Jurkat, Clone E6-1 (cell line): Measurements from ENCODE around the gene KLK12.

Source experiments
- DNase-seq: peaks from one replicate; pipeline ENCODE4 v3.0.0-alpha.2; 2011; ENCODE audit warnings: low read depth, low spot score
- H3K4me3 ChIP-seq: 2 replicates; pipeline ENCODE4 v1.5.1; 2011; ENCODE audit warnings: mild to moderate bottlenecking, low read length, control low read depth, moderate library complexity

The KLK12 gene

GRCh38 chr19:51060336-51060735, 25.5 kb upstream of the KLK12 start:
- H3K4me3 ChIP-seq = no peak overlapping the region
- no peak for DNase-seq

GRCh38 chr19:51059715-51060114, 24.9 kb upstream of the KLK12 start:
- H3K4me3 ChIP-seq = no peak overlapping the region
- no peak for DNase-seq

DNA sequence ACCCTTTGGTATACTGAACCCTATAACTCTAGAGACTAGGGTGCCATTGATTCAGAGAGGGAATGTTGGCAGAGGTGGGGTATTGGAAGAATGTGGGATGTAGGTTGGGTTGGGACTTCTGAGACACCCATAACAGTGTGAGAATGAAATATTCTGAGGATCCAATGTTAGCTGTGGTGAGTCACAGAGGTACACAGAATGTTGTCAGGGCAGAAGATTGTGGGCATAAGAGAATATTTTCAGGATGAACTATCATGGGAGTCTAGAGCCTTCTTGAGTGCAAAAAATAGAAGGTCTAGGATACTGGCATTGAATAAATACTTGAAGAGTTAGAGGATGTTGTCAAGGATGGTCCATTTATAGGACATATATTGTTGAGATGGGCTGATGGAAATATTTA, 21.1 kb upstream of the KLK12 start:
- DNase-seq = no peak
- H3K4me3 ChIP-seq = no peak overlapping the region

GRCh38 chr19:51047031-51047335, 12.2 kb upstream of the KLK12 start:
- no peak for DNase-seq
- H3K4me3 ChIP-seq = no peak overlapping the region

- no peak for DNase-seq
- H3K4me3 ChIP-seq = no peak overlapping the region
Observed at GRCh38 chr19:51044327-51044726, 9.5 kb upstream of the KLK12 start.

DNA sequence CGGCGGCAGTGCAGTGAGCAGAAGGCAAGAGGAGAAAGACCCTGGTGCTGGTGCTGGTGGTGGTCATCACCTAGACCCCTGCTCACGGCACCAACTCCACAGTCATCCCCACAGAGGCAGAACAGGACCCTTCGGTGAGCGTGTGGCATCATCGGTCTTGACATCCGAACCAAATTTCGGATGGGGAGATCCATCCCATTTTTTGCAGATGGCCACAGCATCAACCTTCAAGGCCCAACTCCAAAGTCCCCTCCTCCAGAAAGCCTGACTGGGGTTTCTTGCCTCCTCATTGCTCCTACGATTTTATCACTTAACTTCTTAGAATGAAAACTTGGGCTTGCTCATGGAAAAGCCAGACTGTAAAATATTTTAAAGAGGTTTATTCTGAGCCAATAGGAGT, 8.7 kb upstream of the KLK12 start:
- no peak overlapping the region for H3K4me3 ChIP-seq
- DNase-seq = no peak

- H3K4me3 ChIP-seq = no peak overlapping the region
- DNase-seq = peak; percentile 49
Observed at GRCh38 chr19:51040151-51040550, 5.3 kb upstream of the KLK12 start.

DNA sequence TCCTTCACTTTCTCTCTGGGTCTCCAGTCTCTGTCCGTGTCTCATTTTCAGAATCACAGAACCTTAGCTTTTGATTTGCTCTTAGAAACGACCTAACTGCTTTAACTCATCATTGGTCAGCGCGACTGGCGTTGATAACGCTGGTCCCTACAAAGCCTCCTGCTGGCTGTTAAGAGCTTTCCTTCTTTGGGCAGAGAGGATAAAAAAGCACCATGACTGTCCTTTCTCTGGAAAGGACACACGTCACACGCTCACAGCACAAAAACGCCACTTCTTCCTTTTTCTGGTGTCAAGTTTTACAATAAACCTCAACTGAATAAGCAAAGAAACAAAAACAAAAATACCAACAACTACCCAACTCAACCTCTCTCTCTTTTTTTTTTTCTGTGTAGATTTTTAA, 1.7 kb upstream of the KLK12 start:
- no peak overlapping the region for H3K4me3 ChIP-seq
- DNase-seq = no peak

DNA sequence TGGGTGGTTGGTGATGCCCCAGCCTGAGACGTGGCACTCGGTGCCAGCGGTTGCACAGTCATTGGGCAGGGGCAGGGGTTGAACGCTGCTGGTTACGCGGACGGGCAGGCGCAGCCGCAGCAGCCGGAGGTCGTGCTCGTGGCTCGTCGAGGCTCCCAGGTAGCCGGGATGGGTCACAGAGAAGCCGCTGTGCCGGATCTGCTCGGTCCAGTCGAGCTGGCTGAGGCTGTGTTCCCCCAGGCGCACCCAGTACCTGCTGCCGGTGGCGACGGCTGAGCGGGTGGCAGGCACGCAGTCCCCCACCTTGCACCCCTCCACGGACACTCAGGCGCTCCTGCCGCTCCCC, 2.9 kb downstream of the KLK12 start:
- DNase-seq = no peak
- H3K4me3 ChIP-seq = no peak overlapping the region

DNA sequence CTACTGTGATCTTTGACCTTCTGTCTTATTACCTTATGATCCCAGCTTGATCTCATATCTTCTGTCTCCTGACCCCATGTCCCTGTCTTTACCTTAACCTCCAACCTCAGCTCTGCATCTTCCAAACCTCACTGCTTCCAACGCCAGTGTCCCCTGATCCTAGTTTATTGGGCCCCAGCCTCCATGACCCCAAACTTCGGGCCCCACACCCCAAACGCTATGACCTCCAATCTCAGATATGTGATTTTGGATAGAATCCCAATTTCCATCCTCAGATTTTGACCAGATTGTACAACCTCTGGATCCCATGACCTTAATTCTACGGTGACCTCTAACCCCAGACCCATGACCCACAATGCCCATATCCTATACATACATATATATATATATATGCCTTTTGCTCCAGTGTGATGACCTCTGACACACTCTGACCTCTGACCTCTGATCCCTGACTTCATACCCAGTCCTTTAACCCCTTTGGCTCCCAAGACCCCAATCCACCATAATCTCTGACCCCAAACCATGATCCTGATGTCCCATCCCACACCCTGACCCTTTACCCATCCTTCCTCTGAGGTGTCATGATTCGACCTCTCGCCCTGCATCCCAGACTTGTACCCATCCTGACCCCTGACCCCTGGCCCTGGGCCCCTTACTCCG, 3.5 kb downstream of the KLK12 start:
- H3K4me3 ChIP-seq = no peak overlapping the region
- no peak for DNase-seq

- no peak overlapping the region for H3K4me3 ChIP-seq
- DNase-seq = no peak
Observed at GRCh38 chr19:51030631-51031030, 4.2 kb downstream of the KLK12 start.

DNA sequence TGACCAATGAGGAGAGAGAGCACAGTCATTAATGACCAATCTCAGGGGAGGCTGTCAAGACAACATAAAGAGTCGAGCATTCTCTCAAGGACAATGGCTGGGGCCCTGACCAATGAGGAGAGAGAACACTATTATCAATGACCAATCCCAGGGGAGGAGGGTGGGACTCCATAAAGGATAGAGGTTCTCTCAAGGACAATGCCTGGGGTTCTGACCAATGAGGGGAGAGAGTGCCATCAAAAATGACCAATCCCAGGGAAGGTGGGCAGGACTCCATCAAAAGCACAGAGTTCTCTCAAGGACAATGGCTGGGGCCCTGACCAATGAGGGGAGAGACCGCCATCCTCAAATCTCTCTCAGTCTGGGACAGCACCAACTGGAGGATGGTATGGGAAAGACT, 5.1 kb downstream of the KLK12 start:
- no peak overlapping the region for H3K4me3 ChIP-seq
- peak; percentile 9 for DNase-seq

- no peak for DNase-seq
- H3K4me3 ChIP-seq = no peak overlapping the region
Observed at GRCh38 chr19:51027873-51028272, 6.9 kb downstream of the KLK12 start.

DNA sequence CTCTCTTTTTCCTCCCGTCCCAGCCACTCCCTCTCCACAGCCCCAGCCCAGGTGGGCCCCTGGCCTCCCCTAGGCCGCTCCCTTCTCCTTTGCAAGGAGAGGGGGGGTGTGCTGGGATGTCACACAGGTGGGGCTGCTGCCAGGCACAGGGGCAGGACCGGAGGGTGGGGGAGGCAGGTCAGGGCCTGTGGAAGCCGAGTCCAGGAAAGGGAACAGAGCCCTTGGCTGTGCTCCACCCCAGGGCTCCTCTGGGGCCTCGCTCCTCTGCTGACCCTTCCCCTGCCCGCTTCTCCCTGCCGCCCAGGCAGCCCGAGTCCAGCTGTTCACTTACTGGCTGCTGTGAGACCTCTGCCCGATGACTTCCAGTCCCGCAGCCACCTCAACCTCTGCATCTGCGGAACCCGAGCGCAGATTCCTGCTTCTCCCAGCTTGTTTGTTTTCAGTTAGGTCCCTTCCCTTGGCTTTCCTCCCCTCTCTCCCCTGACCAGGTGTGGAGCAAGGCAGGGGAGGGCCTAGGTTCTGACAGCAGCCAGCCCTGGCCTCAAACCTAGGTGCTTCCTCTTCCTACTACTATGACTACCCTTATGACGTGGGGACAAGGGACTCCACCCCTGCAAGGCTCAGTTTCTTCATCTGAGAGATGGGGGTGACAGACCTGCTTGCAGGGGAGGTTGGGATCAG, 7.5 kb downstream of the KLK12 start:
- no peak for DNase-seq
- no peak overlapping the region for H3K4me3 ChIP-seq

- DNase-seq = no peak
- no peak within 1 kb of the TSS for H3K4me3 ChIP-seq
Observed at GRCh38 chr19:51026554-51026831, 8.3 kb downstream of the KLK12 start, which contains the start of gene KLK11. Gene KLK11, minus strand, starts transcription at chr19:51026616. Its CDS starts 985 bp downstream, at chr19:51025631.

DNA sequence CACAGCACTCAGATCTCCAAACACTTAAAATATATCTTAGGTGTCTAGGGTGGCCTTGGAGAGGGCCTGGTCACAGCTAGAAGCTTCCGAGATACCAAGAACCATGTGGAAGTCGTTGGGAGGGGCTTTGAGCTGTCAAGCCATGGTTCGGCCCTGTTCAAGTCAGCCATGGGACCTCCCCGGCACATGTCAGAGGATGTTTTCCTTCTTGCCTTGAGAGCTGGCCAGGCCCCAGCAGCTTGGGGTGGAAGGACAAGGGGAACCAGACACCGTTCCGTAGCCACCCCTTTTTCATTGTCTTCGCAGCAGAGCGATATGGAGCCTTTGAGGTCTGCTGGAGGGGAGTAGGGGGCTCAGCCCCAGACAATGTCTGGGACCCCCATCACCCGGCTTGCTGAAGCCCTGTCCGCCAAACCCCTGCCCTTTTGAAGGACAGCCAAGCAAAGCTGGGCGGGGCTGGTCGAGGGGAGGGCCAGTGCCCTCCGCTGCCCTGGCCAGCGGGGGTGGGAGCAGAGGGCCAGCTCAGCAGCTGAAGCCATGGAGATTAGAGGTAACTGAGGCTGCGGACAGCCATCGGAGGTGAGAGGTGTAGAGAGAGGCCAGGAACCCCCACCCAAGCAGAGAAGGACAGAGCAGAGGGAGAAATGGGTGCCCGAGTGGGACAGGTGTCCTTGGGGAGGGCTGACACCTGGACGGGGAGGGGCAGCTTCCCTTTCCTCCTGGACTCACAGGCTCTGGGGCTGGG, 8.8 kb downstream of the KLK12 start:
- DNase-seq = no peak
- no peak overlapping the region for H3K4me3 ChIP-seq

DNA sequence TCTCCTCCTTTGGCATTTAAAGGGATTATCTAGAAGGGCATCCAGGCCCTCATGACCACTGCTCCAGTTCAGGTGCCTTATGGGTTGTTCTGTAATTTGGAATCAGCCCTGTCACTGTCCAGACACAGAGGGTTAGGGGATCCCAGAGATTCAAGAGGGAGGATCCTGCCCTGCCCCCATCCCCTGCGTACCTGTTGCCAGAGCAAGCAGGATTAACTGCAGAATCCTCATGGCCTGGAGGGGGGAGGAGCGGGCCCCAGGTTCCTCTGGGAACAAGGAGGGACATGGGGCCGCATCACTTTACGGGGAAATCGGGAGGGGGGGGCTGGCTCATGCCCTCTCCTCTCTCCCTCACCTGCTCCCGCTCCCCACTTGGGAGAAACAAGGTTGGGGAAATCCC, 9.4 kb downstream of the KLK12 start:
- H3K4me3 ChIP-seq = no peak overlapping the region
- DNase-seq = no peak

DNA sequence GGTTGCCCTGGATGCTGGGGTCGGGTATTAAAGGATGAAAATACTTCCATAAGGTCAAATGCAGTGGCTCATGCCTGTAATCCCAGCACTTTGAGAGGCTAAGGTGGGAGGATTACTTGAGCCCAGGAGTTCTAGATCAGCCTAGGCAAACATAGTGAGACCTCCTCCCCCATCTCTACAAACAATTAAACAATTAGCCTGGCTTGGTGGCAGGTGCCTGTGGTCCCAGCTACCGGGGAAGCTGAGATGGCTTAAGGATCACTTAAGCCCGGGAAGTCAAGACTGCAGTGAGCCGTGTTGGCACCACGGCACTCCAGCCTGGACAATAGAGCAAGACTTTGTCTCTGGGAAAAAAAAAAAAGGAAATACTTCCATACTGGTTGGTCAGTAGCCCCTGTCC, 9.9 kb downstream of the KLK12 start:
- DNase-seq = no peak
- H3K4me3 ChIP-seq = no peak overlapping the region

- DNase-seq = no peak
- H3K4me3 ChIP-seq = no peak overlapping the region
Observed at GRCh38 chr19:51023946-51024345, 10.9 kb downstream of the KLK12 start.

DNA sequence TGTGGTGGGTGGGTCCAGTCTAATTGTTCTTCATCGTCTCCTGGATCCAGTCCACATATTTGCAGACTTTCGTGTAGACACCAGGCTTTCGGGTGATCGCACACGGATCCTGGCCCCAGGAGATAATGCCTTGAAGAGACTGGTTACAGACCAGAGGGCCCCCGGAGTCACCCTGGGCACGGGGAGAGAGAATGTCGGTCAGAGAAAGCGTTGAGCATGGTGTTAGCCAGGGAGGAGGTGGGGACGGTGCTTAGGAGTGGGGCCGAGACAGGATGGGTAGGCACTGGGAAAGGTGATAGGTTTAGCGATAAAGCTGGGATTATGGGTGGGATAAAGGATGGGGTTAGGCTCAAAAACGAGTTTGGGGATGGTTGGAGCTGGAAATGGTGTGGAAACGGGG, 12.3 kb downstream of the KLK12 start:
- DNase-seq = no peak

More for the DNA sequence above, 12.3 kb downstream of the KLK12 start:
- no peak overlapping the region for H3K4me3 ChIP-seq
